ENCODE results near the gene KCNN3.

GRCh38 chr1:154896771-154897286 lies 26.7 kb upstream of the KCNN3 start:
- TF ChIP-seq, protein P1, sequence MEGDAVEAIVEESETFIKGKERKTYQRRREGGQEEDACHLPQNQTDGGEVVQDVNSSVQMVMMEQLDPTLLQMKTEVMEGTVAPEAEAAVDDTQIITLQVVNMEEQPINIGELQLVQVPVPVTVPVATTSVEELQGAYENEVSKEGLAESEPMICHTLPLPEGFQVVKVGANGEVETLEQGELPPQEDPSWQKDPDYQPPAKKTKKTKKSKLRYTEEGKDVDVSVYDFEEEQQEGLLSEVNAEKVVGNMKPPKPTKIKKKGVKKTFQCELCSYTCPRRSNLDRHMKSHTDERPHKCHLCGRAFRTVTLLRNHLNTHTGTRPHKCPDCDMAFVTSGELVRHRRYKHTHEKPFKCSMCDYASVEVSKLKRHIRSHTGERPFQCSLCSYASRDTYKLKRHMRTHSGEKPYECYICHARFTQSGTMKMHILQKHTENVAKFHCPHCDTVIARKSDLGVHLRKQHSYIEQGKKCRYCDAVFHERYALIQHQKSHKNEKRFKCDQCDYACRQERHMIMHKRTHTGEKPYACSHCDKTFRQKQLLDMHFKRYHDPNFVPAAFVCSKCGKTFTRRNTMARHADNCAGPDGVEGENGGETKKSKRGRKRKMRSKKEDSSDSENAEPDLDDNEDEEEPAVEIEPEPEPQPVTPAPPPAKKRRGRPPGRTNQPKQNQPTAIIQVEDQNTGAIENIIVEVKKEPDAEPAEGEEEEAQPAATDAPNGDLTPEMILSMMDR (IDR thresholded peaks at IDR 0.05; ENCODE audit: low read depth, low read length): no peak
- TF ChIP-seq POLR2A (IDR thresholded peaks at IDR 0.05; ENCODE audit: extremely low read depth, insufficient read length) (no peak), MAX (IDR thresholded peaks at IDR 0.05; ENCODE audit: low read depth, low read length) (no peak)
